ENCODE measurements around the gene CEMIP. TPM values are rescaled to one million over a fixed set of nuclear protein-coding genes. Genes with fewer than 3 reads are reported as not detected.

Gene CEMIP
- polyA plus RNA-seq, 3 donors: not detected

DNA sequence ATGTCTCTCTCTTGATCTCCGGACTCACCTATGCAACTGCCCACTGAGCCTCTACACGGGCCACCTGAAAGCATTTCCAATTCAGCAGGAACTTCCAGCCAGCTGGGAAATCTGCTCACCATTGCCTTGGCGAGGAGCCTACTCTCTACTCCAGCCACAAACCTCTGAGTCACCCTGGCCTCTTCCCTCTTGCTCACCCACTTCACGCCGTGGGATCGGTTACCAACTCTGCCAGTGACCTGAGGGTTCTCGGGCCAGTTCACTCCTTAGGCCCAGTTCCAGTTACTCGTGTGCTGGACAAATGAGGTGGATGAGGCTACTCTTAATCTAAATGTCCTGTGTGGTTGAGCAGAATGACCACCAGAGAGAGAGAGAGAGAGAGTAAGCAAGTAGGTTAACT, 70.1 kb downstream of the CEMIP start:
- Mint-ChIP-seq H3K9me3 (peaks cover 0 to 4% (median 0%) of the 10 kb centered on the region in 7 donors), H3K27me3 (ENCODE audit: low read depth in 3 of 3) (peaks cover 3 to 12% (median 8%) of the 10 kb centered on the region in 3 donors), H3K4me1 (peaks cover 6% of the 10 kb centered on the region), H3K4me3 (no peak overlapping the region), H3K36me3 (no peaks in the 10 kb centered on the region), H3K27ac (peak overlapping the region in 1 of 7 donors; percentile 15)
- no peaks in the 10 kb centered on the region for H3K79me2 ChIP-seq (ENCODE audit: insufficient read depth, low read length)
- H3K4me2 ChIP-seq (replicated peaks; ENCODE audit: extremely low read depth, low read length, poor library complexity, severe bottlenecking): no peak overlapping the region
- no peak overlapping the region for H2AFZ ChIP-seq (ENCODE audit: insufficient read depth, low read depth, low read length, poor library complexity, severe bottlenecking)
- no peaks in the 10 kb centered on the region for H3K36me3 ChIP-seq (replicated peaks in 1 of 2; ENCODE audit: control insufficient read depth in 1 of 2, insufficient read depth in 2 of 2, low read length in 2 of 2)
- H3K9ac ChIP-seq (ENCODE audit: insufficient read depth, low read length, poor library complexity, severe bottlenecking): no peak overlapping the region
- no peaks in the 10 kb centered on the region for H3K4me1 ChIP-seq (ENCODE audit: control insufficient read depth in 1 of 2, insufficient read depth in 2 of 2, low read length in 2 of 2)
- 30% methylated on average over 4 of the region's 8 CpGs for WGBS (ENCODE audit: insufficient coverage)
- TF ChIP-seq, protein P1, sequence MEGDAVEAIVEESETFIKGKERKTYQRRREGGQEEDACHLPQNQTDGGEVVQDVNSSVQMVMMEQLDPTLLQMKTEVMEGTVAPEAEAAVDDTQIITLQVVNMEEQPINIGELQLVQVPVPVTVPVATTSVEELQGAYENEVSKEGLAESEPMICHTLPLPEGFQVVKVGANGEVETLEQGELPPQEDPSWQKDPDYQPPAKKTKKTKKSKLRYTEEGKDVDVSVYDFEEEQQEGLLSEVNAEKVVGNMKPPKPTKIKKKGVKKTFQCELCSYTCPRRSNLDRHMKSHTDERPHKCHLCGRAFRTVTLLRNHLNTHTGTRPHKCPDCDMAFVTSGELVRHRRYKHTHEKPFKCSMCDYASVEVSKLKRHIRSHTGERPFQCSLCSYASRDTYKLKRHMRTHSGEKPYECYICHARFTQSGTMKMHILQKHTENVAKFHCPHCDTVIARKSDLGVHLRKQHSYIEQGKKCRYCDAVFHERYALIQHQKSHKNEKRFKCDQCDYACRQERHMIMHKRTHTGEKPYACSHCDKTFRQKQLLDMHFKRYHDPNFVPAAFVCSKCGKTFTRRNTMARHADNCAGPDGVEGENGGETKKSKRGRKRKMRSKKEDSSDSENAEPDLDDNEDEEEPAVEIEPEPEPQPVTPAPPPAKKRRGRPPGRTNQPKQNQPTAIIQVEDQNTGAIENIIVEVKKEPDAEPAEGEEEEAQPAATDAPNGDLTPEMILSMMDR (IDR thresholded peaks at IDR 0.05): no peak
- no peaks in the 10 kb centered on the region for H4K20me1 ChIP-seq (ENCODE audit: insufficient read depth, low read length)
- intact Hi-C loops (cut with micrococcal nuclease): no loop called here
- peak in 1 of 3 donors; percentile 15 for DNase-seq
- H3K4me3 ChIP-seq (replicated peaks in 1 of 3; ENCODE audit: low read depth in 2 of 3, low read length in 3 of 3): no peak overlapping the region
- H3K27me3 ChIP-seq (ENCODE audit: control insufficient read depth in 2 of 2, insufficient read depth in 2 of 2, low read length in 2 of 2): no peaks in the 10 kb centered on the region
- no peaks in the 10 kb centered on the region for H3K9me3 ChIP-seq (replicated peaks in 1 of 2; ENCODE audit: control insufficient read depth in 1 of 2, insufficient read depth in 1 of 2, low read length in 2 of 2)
- H3K27ac ChIP-seq (ENCODE audit: low read depth in 1 of 2, low read length in 2 of 2): no peak overlapping the region

DNA sequence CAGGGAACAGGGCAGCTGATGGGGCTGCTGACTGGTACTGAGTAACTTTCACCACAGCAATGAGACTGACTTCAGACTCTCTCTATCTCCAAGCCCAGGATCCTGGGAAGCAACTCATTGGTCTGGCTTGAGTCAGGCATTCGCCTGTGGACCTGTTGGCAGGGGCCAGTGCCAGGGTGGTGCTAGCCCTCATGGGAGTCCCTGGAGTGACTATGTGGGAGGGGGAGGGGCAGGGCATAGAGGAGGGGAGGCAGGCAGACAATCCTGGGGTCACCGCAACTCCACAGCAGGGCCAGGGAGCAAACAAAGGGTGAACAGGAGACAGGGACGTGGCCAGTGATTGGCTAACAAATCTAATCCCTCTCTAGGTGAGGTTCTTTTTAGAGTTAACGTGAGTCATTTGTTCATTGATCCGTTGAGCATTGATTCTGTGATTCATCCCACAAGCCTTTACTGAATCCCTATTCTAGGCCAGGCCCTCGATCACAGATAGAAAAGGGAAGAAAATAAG, 71.8 kb downstream of the CEMIP start:
- Histone ChIP-seq H3K27ac (ENCODE audit: low read depth in 1 of 2, low read length in 2 of 2) (no peak overlapping the region), H3K36me3 (replicated peaks in 1 of 2; ENCODE audit: control insufficient read depth in 1 of 2, insufficient read depth in 2 of 2, low read length in 2 of 2) (no peaks in the 10 kb centered on the region), H3K9ac (ENCODE audit: insufficient read depth, low read length, poor library complexity, severe bottlenecking) (no peak overlapping the region), H4K20me1 (ENCODE audit: insufficient read depth, low read length) (no peaks in the 10 kb centered on the region), H3K9me3 (replicated peaks in 1 of 2; ENCODE audit: control insufficient read depth in 1 of 2, insufficient read depth in 1 of 2, low read length in 2 of 2) (no peaks in the 10 kb centered on the region), H3K4me3 (replicated peaks in 1 of 3; ENCODE audit: low read depth in 2 of 3, low read length in 3 of 3) (no peak overlapping the region), H3K4me2 (replicated peaks; ENCODE audit: extremely low read depth, low read length, poor library complexity, severe bottlenecking) (no peak overlapping the region), H3K4me1 (ENCODE audit: control insufficient read depth in 1 of 2, insufficient read depth in 2 of 2, low read length in 2 of 2) (no peaks in the 10 kb centered on the region), H2AFZ (ENCODE audit: insufficient read depth, low read depth, low read length, poor library complexity, severe bottlenecking) (no peak overlapping the region), H3K27me3 (ENCODE audit: control insufficient read depth in 2 of 2, insufficient read depth in 2 of 2, low read length in 2 of 2) (no peaks in the 10 kb centered on the region), H3K79me2 (ENCODE audit: insufficient read depth, low read length) (no peaks in the 10 kb centered on the region)
- 83% methylated on average over 1 of the region's 6 CpGs for WGBS (ENCODE audit: insufficient coverage)
- no peak for DNase-seq
- Mint-ChIP-seq H3K36me3 (no peaks in the 10 kb centered on the region), H3K4me1 (peaks cover 6% of the 10 kb centered on the region), H3K27ac (no peak overlapping the region), H3K4me3 (no peak overlapping the region), H3K27me3 (ENCODE audit: low read depth in 3 of 3) (peaks cover 3 to 12% (median 10%) of the 10 kb centered on the region in 3 donors), H3K9me3 (peaks cover 0 to 4% (median 0%) of the 10 kb centered on the region in 7 donors)
- TF ChIP-seq, protein P1 (IDR thresholded peaks at IDR 0.05): no peak
- intact Hi-C loops (cut with micrococcal nuclease): no loop called here
